Peyer's patch (tissue), 4 donors: ENCODE results near the gene MRPL41.

Experiments used
- CTCF ChIP-seq, 6 experiments: fragments of 450-650 bp in 4 of 6; fragments of 200-600 bp in 2 of 6; sonication (generic) in 1 of 6; IDR thresholded peaks; one replicate each; pipeline ENCODE4 v1.5.1; 2017 to 2019; ENCODE audit warnings: antibody characterized with exemption in 6 of 6, mild to moderate bottlenecking in 3 of 6, moderate library complexity in 1 of 6
- POLR2A ChIP-seq, 2 donors: fragments of 450-650 bp; IDR thresholded peaks; one replicate each; pipeline ENCODE4 v1.5.1; 2017; ENCODE audit warnings: antibody characterized with exemption in 2 of 2, mild to moderate bottlenecking in 2 of 2, moderate library complexity in 2 of 2

GRCh38 chr9:137555179-137555578, 3.5 kb downstream of the MRPL41 start:
- TF ChIP-seq CTCF (IDR thresholded peaks at IDR 0.05) (no peak), POLR2A (IDR thresholded peaks at IDR 0.05) (no peak)
